Stimulated activated CD4-positive, alpha-beta T cell treated with anti-CD3 and anti-CD28 coated beads, Interleukin-4, amount 100 ng/mL, for 24 hours (primary cell): ENCODE measurements around the gene SLC5A9.
"Not testable (repeated sequence)": the region's sequence is repeated elsewhere in the genome, so short reads cannot be mapped to it uniquely, and the experiment has no call there.

Experiments
- DNase-seq: peaks from one replicate; pipeline ENCODE4 v3.0.0-alpha.2; 2020

SLC5A9 gene

DNA sequence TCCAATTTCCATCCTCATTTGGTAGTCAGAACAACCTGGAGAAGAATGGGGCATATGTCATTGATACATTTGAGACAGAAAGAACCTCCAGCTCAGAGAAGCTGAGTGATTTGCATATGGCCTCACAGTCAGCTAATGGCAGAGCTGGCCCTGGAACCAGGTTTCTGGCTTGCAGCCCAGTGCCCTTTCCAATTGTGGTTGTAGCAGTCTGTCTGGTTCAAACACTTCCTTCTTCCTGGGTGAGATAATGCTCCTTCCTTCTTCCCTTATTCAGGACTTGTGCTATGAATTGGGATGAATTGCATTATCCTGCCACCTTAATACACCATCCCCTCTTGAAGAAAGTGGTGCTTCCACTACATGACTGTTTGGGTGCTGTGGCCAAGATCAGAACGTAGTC is 24.2 kb downstream of the SLC5A9 start:
- no peak for DNase-seq

GRCh38 chr1:48248356-48248755 is 25.8 kb downstream of the SLC5A9 start:
- no peak for DNase-seq

- DNase-seq: no peak
Observed at GRCh38 chr1:48249868-48250267, 27.4 kb downstream of the SLC5A9 start.

DNA sequence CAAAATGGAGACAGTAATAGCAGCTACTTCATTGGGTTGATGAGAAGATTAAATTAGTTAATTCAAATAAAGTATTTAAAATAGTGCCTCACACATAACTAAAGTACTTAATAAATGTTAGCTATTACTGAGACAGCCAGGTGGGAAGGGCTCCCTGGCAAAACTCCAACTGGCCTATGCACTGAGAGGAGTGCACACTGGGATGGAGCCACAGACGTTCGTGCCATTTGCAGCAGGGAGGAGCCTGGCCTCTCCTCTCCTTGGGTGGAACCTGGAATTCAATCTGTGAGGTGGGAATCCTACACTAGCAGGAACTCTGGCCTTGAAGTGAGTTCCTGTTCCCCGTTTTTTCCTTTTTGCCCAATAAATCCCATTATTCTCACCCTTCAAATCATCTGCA is 28.1 kb downstream of the SLC5A9 start:
- no peak for DNase-seq

GRCh38 chr1:48251323-48251722 is 28.8 kb downstream of the SLC5A9 start:
- DNase-seq: no peak

DNA sequence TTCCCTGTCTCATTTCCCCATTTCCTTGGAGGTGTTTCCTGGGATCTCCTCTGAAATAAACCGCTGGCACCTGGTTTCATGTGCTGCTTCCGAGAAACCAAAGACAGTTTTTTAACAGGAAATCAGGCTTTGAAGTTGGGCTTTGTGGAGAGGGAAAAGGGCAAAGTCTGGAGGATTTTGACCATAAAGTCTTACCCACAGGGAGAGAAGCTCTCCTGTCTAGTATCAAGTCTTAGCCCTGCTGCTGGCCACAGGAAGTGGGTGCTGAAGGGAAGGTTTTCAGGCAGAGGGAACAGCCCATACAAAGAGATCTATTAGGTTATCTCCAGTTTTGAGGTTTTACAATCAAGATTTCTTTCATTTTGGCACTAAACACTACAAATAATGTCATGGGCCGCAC is 29.3 kb downstream of the SLC5A9 start:
- no peak for DNase-seq

DNA sequence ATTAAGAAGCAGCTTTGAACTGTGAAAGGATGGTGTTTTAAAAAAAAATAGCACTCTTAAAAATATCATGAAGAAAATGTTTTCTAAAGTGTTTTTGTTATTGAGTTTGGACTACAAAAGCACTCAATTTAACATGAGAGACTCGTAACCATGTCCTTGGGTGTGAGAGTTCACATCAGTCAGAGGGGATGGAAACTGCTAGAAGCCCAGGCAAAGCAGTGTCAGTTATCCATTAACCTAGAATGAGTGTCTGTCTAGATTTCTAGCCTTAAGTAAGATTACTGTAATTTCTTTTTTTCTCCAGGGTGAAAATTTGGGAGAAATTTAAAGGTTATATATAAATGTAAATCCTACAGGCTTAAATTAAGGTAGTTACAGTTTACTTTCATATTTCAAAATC is 31.7 kb downstream of the SLC5A9 start:
- DNase-seq: no peak

- DNase-seq: no peak
Observed at GRCh38 chr1:48258106-48258505, 35.6 kb downstream of the SLC5A9 start.

GRCh38 chr1:48261881-48262400 is 39.4 kb downstream of the SLC5A9 start:
- DNase-seq: no peak

DNA sequence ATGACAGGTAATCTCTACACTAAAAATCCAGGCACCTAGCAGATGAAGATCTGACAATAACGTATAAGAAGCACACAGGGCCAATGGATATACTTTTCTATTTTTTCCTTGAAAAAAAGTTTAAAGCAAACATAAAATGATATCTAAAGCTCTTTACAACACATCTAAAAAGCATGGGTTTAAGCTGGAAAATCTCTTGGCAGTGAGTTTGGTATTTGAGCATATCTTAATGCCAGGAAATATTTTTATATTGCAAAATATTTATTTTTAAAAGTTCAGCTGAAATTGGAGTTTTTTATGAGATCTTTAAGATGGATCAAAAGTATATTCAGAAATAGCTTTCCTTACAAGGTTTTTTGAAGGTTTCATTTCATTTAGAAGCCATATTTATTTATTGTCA is 40.5 kb downstream of the SLC5A9 start:
- DNase-seq: no peak

DNA sequence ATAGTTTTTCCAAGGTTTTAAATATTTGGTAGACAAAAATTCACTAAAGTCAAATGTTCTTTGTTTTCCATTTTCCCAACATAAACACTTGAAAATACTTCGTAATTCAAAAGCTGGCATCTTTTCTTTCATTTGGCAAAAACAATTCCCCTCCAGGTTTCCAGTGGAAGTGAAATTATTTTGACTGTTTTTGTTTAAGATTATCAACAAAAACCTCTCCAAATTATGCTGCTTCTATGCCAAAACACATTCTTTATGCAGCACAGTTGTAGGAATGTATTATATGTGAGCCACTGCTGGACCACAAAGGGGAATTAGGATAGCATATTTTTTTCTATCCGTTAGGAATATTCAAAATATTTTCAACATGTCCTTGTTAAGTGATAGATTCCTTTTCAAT is 44.1 kb downstream of the SLC5A9 start:
- no peak for DNase-seq

GRCh38 chr1:48277437-48277836 is 54.9 kb downstream of the SLC5A9 start:
- DNase-seq: not testable (repeated sequence)

GRCh38 chr1:48282329-48282728 is 59.8 kb downstream of the SLC5A9 start:
- DNase-seq: not testable (repeated sequence)

- DNase-seq: not testable (repeated sequence)
Observed at GRCh38 chr1:48284696-48285420, 62.3 kb downstream of the SLC5A9 start.

DNA sequence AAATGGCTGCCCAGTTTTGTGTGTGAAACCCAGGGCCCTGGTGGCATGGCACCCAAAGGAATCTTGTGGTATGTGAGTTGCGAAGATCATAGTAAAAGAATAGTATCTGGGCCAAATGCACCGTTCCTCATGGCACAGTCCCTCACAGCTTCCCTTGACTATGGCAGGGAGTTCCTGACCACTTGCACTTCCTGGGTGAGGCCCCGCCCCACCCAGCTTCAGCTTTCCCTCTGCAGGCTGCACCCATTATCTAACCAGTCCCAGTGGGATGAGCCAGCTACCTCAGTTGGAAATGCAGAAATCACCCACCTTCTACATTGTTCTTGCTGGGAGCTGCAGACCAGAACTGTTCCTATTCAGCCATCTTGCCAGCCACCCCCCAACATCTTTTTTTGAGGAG is 63.0 kb downstream of the SLC5A9 start:
- no peak for DNase-seq

GRCh38 chr1:48291421-48291820 is 68.9 kb downstream of the SLC5A9 start:
- no peak for DNase-seq

GRCh38 chr1:48292706-48293105 is 70.2 kb downstream of the SLC5A9 start:
- DNase-seq: no peak

- not testable (repeated sequence) for DNase-seq
Observed at GRCh38 chr1:48294094-48294493, 71.6 kb downstream of the SLC5A9 start.

DNA sequence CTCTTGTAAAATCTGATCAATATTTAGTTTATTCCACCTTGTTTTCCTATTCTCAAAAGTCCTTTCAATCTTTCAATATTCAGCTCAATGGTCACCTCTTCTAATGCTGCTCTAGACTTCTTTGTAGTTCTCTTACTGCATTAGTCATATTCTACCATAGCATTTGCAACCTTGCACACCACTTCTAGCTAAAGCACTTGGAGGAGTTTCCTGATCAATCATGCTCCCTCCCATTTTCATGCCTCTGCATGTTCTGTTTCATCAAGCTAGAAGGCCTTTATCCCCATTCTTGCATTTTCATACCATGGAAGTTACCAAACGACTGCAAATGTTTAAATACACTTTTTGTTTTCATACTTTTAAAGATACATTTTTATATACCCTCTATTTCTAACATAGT is 72.1 kb downstream of the SLC5A9 start:
- DNase-seq: no peak
